ENCODE results near the gene ZNF467.

- TF ChIP-seq GATA3 (IDR thresholded peaks at IDR 0.05; ENCODE audit: low read depth, low read length) = no peak
- no peak for TF ChIP-seq GATA2 (IDR thresholded peaks at IDR 0.05; ENCODE audit: low read depth, low read length)
Measured at GRCh38 chr7:149728491-149729375, 44.7 kb downstream of the ZNF467 start.
